SK-N-SH (cell line): ENCODE measurements around the gene MPST. TPM values are rescaled to one million over a fixed set of nuclear protein-coding genes. Genes with fewer than 3 reads are reported as not detected.

Experiments
- CTCF ChIA-PET: fragments of 300-600, 350-600 bp; formaldehyde crosslinking; extraction: SDS; loops from one replicate; lab custom pipeline; 2021; lab: Yijun Ruan, JAX
- POLR2A ChIA-PET: fragments of 350-600 bp; sonication (Branson Sonifier 250); formaldehyde crosslinking; extraction: SDS; loops from one replicate; lab custom pipeline; 2020; ENCODE audit warnings: antibody characterized with exemption, inconsistent platforms; lab: Yijun Ruan, JAX
- DNase-seq: peaks from one replicate; pipeline ENCODE4 v3.0.0; 2012
- H2AFZ ChIP-seq: fragments of 200-600 bp; sonication (generic); 2 replicates; pipeline ENCODE4 v1.8.1; 2016; ENCODE audit warnings: antibody characterized with exemption, mild to moderate bottlenecking, low read depth
- H3F3A ChIP-seq: fragments of 200-600 bp; sonication (generic); replicated peaks from 2 replicates; pipeline ENCODE3; 2016; ENCODE audit warnings: antibody characterized with exemption, mild to moderate bottlenecking; ENCODE audit not compliant: insufficient read depth
- H3K27ac ChIP-seq, 2 experiments: fragments of 200-500 bp in 1 of 2; fragments of 200-600 bp in 1 of 2; sonication (Bioruptor generic) in 1 of 2; sonication (generic), shearing (Covaris generic) in 1 of 2; 2 replicates each; pipeline versions ENCODE4 v1.5.1 to v1.6.1; 2014 to 2016; ENCODE audit warnings: low read depth in 2 of 2, inconsistent platforms in 1 of 2, low read length in 1 of 2, mild to moderate bottlenecking in 1 of 2, mixed read lengths in 1 of 2
- H3K27me3 ChIP-seq: fragments of 200-600 bp; sonication (generic), shearing (Covaris generic); 2 replicates; pipeline ENCODE4 v1.6.1; 2016; ENCODE audit warnings: mixed run types; ENCODE audit not compliant: insufficient read depth
- H3K36me3 ChIP-seq, 2 experiments: fragments of 200-500 bp in 1 of 2; fragments of 200-600 bp in 1 of 2; sonication (Bioruptor generic) in 1 of 2; sonication (generic) in 1 of 2; replicated peaks in 1 of 2; 2 replicates each; pipeline versions ENCODE3 to v1.5.1; 2014 to 2016; ENCODE audit warnings: low read length in 1 of 2, mild to moderate bottlenecking in 1 of 2; ENCODE audit not compliant: insufficient read depth in 2 of 2, control insufficient read depth in 1 of 2
- H3K4me1 ChIP-seq, 2 experiments: fragments of 200-500 bp in 1 of 2; fragments of 200-600 bp in 1 of 2; sonication (Bioruptor generic) in 1 of 2; sonication (generic), shearing (Covaris generic) in 1 of 2; 2 replicates each; pipeline versions ENCODE4 v1.5.1 to v1.6.1; 2014 to 2016; ENCODE audit warnings: low read depth in 1 of 2, low read length in 1 of 2, mixed run types in 1 of 2; ENCODE audit not compliant: insufficient read depth in 2 of 2, control insufficient read depth in 1 of 2
- H3K4me2 ChIP-seq: fragments of 200-600 bp; sonication (generic), shearing (Covaris generic); 2 replicates; pipeline ENCODE4 v1.6.1; 2017; ENCODE audit warnings: mixed run types
- H3K4me3 ChIP-seq, 2 experiments: fragments of 200-500 bp in 1 of 2; fragments of 200-600 bp in 1 of 2; sonication (Bioruptor generic) in 1 of 2; sonication (generic), shearing (Covaris generic) in 1 of 2; 2 replicates each; pipeline versions ENCODE4 v1.5.1 to v1.8.1; 2014 to 2016; ENCODE audit warnings: low read depth in 2 of 2, inconsistent platforms in 1 of 2, low read length in 1 of 2, mild to moderate bottlenecking in 1 of 2, mixed read lengths in 1 of 2, moderate library complexity in 1 of 2
- H3K79me2 ChIP-seq: fragments of 200-600 bp; sonication (generic); 2 replicates; pipeline ENCODE4 v1.8.1; 2017; ENCODE audit warnings: mild to moderate bottlenecking; ENCODE audit not compliant: insufficient read depth
- H3K9ac ChIP-seq: fragments of 200-600 bp; sonication (generic); 2 replicates; pipeline ENCODE4 v1.6.1; 2017; ENCODE audit warnings: mixed run types
- H3K9me2 ChIP-seq: fragments of 200-600 bp; sonication (generic); 2 replicates; pipeline ENCODE4 v1.6.1; 2017; ENCODE audit warnings: mixed run types
- H3K9me3 ChIP-seq: fragments of 200-600 bp; sonication (generic); 2 replicates; pipeline ENCODE4 v1.6.1; 2017; ENCODE audit warnings: mixed run types, mild to moderate bottlenecking, moderate library complexity
- H4K20me1 ChIP-seq: fragments of 200-600 bp; sonication (generic); 2 replicates; pipeline ENCODE4 v1.6.1; 2017; ENCODE audit warnings: mild to moderate bottlenecking, mixed run types; ENCODE audit not compliant: insufficient read depth
- CHD2 ChIP-seq: fragments of 150-350 bp; IDR thresholded peaks from 2 replicates; pipeline ENCODE4 v1.6.1; 2018; ENCODE audit warnings: low read length; ENCODE audit not compliant: partially characterized antibody
- FOSL2 ChIP-seq: IDR thresholded peaks from 2 replicates; pipeline ENCODE4 v1.4.0; 2012; ENCODE audit warnings: low read depth, mild to moderate bottlenecking, moderate library complexity, borderline replicate concordance
- FOXJ3 ChIP-seq: sonication (generic); formaldehyde crosslinking; IDR thresholded peaks from 2 replicates; pipeline ENCODE4 v1.5.1; 2020; ENCODE audit warnings: mild to moderate bottlenecking, missing genetic modification reagents
- GATA2 ChIP-seq: sonication (generic); formaldehyde crosslinking; IDR thresholded peaks from 2 replicates; pipeline ENCODE4 v1.5.0; 2020; ENCODE audit warnings: mild to moderate bottlenecking, missing genetic modification reagents
- MEF2A ChIP-seq: IDR thresholded peaks from 2 replicates; pipeline ENCODE4 v1.4.0; 2012; ENCODE audit warnings: low read depth, borderline replicate concordance
- MXI1 ChIP-seq: IDR thresholded peaks from 2 replicates; pipeline ENCODE4 v1.6.1; 2012; ENCODE audit warnings: mild to moderate bottlenecking, low read depth, low read length, improper control_type of control experiment
- PBX3 ChIP-seq: IDR thresholded peaks from 2 replicates; pipeline ENCODE4; 2012
- POLR2AphosphoS5 ChIP-seq: IDR thresholded peaks from 2 replicates; pipeline ENCODE4 v1.6.1; 2012; ENCODE audit warnings: low read depth, low read length
- SIN3A ChIP-seq: IDR thresholded peaks from 2 replicates; pipeline ENCODE4 v1.6.1; 2012; ENCODE audit warnings: low read depth, mild to moderate bottlenecking, low read length, moderate library complexity, borderline replicate concordance
- SMC3 ChIP-seq: IDR thresholded peaks from 2 replicates; pipeline ENCODE4 v1.6.1; 2012; ENCODE audit warnings: low read depth, low read length, improper control_type of control experiment
- TAF1 ChIP-seq: IDR thresholded peaks from 2 replicates; pipeline ENCODE4 v1.6.1; 2012; ENCODE audit warnings: low read depth, mild to moderate bottlenecking, low read length, moderate library complexity, borderline replicate concordance
- TCF12 ChIP-seq: IDR thresholded peaks from 2 replicates; pipeline ENCODE4 v1.4.0; 2012
- USF1 ChIP-seq: IDR thresholded peaks from 2 replicates; pipeline ENCODE4 v1.4.0; 2012; ENCODE audit warnings: low read depth, borderline replicate concordance
- YY1 ChIP-seq: IDR thresholded peaks from 2 replicates; pipeline ENCODE4 v1.4.0; 2012; ENCODE audit warnings: low read depth, mild to moderate bottlenecking
- WGBS: methylation state at CpG from one replicate; pipeline ENCODE4 v1.1.6; 2017; ENCODE audit warnings: low lambda C conversion rate; 5-methylcytosine and 5-hydroxymethylcytosine counted together
- polyA plus RNA-seq, 3 experiments: library from polyadenylated mRNA; depleted of rRNA; stranded (reverse); fragments of >200 nt; gene quantifications; 2 replicates each; pipeline ENCODE4 v1.2.3, GENCODE V29; 2012
- TF ChIP-seq, protein P1 (sequence below): fragments of 150-350 bp; IDR thresholded peaks from 2 replicates; pipeline ENCODE4 v1.6.1; 2016; ENCODE audit warnings: mild to moderate bottlenecking, low read depth, low read length
- TF ChIP-seq, protein P2 (sequence below): IDR thresholded peaks from 2 replicates; pipeline ENCODE4 v1.4.0; 2012; ENCODE audit warnings: low read depth, borderline replicate concordance

MPST gene
- polyA plus RNA-seq, 1 of the 3 experiments (the other 2 are of a cell fraction) = 60.4 TPM

- POLR2A ChIA-PET = no interaction called here
- TF ChIP-seq FOSL2 = no peak
- TF ChIP-seq, protein P1, sequence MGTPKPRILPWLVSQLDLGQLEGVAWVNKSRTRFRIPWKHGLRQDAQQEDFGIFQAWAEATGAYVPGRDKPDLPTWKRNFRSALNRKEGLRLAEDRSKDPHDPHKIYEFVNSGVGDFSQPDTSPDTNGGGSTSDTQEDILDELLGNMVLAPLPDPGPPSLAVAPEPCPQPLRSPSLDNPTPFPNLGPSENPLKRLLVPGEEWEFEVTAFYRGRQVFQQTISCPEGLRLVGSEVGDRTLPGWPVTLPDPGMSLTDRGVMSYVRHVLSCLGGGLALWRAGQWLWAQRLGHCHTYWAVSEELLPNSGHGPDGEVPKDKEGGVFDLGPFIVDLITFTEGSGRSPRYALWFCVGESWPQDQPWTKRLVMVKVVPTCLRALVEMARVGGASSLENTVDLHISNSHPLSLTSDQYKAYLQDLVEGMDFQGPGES = no peak
- Histone ChIP-seq H3K36me3 (no peaks in the 10 kb centered on the region), H3K9me2 (no peaks in the 10 kb centered on the region), H3K4me3 (no peak overlapping the region), H3K9me3 (no peaks in the 10 kb centered on the region), H3K4me2 (no peak overlapping the region), H4K20me1 (no peaks in the 10 kb centered on the region), H3K9ac (no peak overlapping the region), H2AFZ (no peak overlapping the region), H3K27me3 (peaks cover 11% of the 10 kb centered on the region; the same call in 1 of the 2 replicates), H3K4me1 (no peaks in the 10 kb centered on the region), H3F3A (no peaks in the 10 kb centered on the region), H3K27ac (no peak overlapping the region), H3K79me2 (no peaks in the 10 kb centered on the region)
- 74% methylated on average over 7 of the region's 7 CpGs for WGBS
- no peak for DNase-seq
- CTCF ChIA-PET = interaction anchor here (0.6 kb wide), 1 partner anchor 24 kb away, joined by 3 read pairs; no protein-coding TSS in a partner anchor
Measured at GRCh38 chr22:37002633-37003032, 16.9 kb upstream of the MPST start.

- Histone ChIP-seq H3K27me3 (peaks cover 8% of the 10 kb centered on the region; the same call in 1 of the 2 replicates), H3K79me2 (no peaks in the 10 kb centered on the region), H3K36me3 (no peaks in the 10 kb centered on the region)
- no peak for TF ChIP-seq CHD2
- TF ChIP-seq, protein P2, sequence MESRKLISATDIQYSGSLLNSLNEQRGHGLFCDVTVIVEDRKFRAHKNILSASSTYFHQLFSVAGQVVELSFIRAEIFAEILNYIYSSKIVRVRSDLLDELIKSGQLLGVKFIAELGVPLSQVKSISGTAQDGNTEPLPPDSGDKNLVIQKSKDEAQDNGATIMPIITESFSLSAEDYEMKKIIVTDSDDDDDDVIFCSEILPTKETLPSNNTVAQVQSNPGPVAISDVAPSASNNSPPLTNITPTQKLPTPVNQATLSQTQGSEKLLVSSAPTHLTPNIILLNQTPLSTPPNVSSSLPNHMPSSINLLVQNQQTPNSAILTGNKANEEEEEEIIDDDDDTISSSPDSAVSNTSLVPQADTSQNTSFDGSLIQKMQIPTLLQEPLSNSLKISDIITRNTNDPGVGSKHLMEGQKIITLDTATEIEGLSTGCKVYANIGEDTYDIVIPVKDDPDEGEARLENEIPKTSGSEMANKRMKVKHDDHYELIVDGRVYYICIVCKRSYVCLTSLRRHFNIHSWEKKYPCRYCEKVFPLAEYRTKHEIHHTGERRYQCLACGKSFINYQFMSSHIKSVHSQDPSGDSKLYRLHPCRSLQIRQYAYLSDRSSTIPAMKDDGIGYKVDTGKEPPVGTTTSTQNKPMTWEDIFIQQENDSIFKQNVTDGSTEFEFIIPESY = no peak
- TF ChIP-seq, all 33 proteins: peak for 0
- H2AFZ ChIP-seq = no peak overlapping the region
- DNase-seq = no peak
- H3K9me3 ChIP-seq = no peaks in the 10 kb centered on the region
- no peak overlapping the region for H3K27ac ChIP-seq
- no peaks in the 10 kb centered on the region for H4K20me1 ChIP-seq
- H3K4me2 ChIP-seq = no peak overlapping the region
- no peak overlapping the region for H3K9ac ChIP-seq
- H3K9me2 ChIP-seq = no peaks in the 10 kb centered on the region
- CTCF ChIA-PET = interaction anchor here (1.2 kb wide), 1 partner anchor 30 kb away, joined by 4 read pairs; no protein-coding TSS in a partner anchor
- WGBS = 34% methylated on average over 2 of the region's 2 CpGs
- H3K4me1 ChIP-seq = no peaks in the 10 kb centered on the region
- POLR2A ChIA-PET = no interaction called here
- H3F3A ChIP-seq = no peaks in the 10 kb centered on the region
- no peak overlapping the region for H3K4me3 ChIP-seq
Measured at GRCh38 chr22:37007651-37008050, 11.9 kb upstream of the MPST start.

DNA sequence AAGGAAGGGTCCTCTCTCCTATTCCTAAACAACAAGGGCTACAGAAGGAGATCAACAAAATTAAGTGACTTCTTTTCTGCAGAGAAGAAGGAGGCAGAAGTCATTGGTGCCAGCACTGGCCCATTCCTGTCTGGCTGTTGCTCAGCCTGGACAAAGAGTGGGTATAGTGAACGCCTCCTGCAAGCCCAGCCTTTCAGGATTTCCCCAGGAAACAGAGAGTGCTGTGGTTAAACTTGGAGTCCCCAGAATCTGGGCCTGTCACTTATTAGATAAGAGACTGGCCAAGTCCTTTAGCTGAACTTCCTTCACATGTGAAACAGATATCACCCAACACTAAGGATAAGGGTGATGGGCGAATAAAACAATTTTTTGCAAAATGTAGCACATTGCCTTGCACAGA is 11.2 kb upstream of the MPST start:
- no peak for DNase-seq
- H3K27me3 ChIP-seq = peaks cover 8% of the 10 kb centered on the region; the same call in 1 of the 2 replicates
- WGBS = 53% methylated on average over 2 of the region's 2 CpGs
- no peak overlapping the region for H3K27ac ChIP-seq
- ChIA-PET POLR2A (no interaction called here), CTCF (interaction anchor here (1.0 to 1.2 kb wide), 3 partner anchors 9 to 36 kb away, joined by 3 to 6 read pairs (median 4); no protein-coding TSS in a partner anchor)
- no peak overlapping the region for H2AFZ ChIP-seq
- H3K4me1 ChIP-seq = no peaks in the 10 kb centered on the region
- no peaks in the 10 kb centered on the region for H3K79me2 ChIP-seq
- H3K9ac ChIP-seq = no peak overlapping the region
- no peaks in the 10 kb centered on the region for H3F3A ChIP-seq
- H3K9me2 ChIP-seq = no peaks in the 10 kb centered on the region
- H4K20me1 ChIP-seq = no peaks in the 10 kb centered on the region
- no peak overlapping the region for H3K4me3 ChIP-seq
- H3K36me3 ChIP-seq = no peaks in the 10 kb centered on the region
- no peak overlapping the region for H3K4me2 ChIP-seq
- no peaks in the 10 kb centered on the region for H3K9me3 ChIP-seq
- TF ChIP-seq TCF12 = no peak
- no peak for TF ChIP-seq FOXJ3
- TF ChIP-seq SIN3A = no peak
- TF ChIP-seq MEF2A = no peak
- TF ChIP-seq YY1 = no peak
- TF ChIP-seq, protein P1 = no peak
- no peak for TF ChIP-seq POLR2AphosphoS5
- no peak for TF ChIP-seq USF1
- no peak for TF ChIP-seq GATA2
- TF ChIP-seq SMC3 = no peak
- no peak for TF ChIP-seq TAF1
- no peak for TF ChIP-seq PBX3
- no peak for TF ChIP-seq MXI1
